ENCODE data around the gene MAP3K2.

Gene MAP3K2

DNA sequence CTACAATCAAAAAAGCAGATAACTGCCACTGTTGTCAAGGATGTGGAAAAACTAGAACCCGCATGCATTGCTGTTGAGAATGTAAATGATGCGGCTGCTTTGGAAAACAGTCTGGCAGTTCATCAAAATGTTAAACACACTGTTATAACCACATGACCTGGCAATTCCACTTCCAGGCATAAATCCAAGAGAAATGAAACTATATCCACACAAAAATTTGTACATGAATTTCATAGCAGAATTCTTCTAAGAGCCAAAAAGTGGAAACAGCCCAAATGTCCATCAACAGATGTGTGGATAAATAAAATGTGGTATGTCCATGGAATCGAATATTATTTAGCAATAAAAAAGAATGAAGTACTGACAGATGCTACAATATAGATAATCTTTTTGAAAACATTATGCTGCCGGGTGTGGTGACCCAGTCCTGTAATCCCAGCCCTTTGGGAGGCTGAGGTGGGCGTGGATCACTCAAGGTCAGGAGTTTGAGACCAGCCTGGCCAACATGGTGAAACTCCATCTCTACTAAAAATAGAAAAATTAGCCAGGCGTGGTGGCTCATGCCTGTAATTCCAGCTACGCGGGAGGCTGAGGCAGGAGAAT, 125.9 kb downstream of the MAP3K2 start:
- Histone ChIP-seq H3K14ac (ENCODE audit: low read length in 2 of 2) (no peak overlapping the region), H3K36me3 (ENCODE audit: control insufficient read depth in 1 of 2, insufficient read depth in 2 of 2, low read depth in 1 of 2, low read length in 2 of 2) (peaks cover 39 to 70% of the 10 kb centered on the region in 2 experiments), H2AFZ (ENCODE audit: low read depth, low read length) (no peak overlapping the region), H2AK5ac (ENCODE audit: low read length, severe bottlenecking) (no peak overlapping the region), H2BK120ac (ENCODE audit: low read depth, low read length) (no peak overlapping the region), H3K4me3 (ENCODE audit: insufficient read depth in 1 of 2, low read depth in 1 of 2, low read length in 2 of 2) (no peak overlapping the region), H3K23ac (ENCODE audit: low read length in 2 of 2) (no peak overlapping the region), H4K8ac (ENCODE audit: low read length) (no peak overlapping the region), H3K27me3 (ENCODE audit: control insufficient read depth in 1 of 2, insufficient read depth in 1 of 2, low read length in 2 of 2) (no peaks in the 10 kb centered on the region), H3K4me1 (ENCODE audit: control insufficient read depth, insufficient read depth, low read depth, low read length) (no peaks in the 10 kb centered on the region), H3K9ac (ENCODE audit: low read length) (no peak overlapping the region), H3K27ac (ENCODE audit: low read length, poor library complexity, severe bottlenecking) (no peak overlapping the region), H2BK15ac (ENCODE audit: low read depth, poor library complexity, severe bottlenecking) (no peak overlapping the region), H2BK12ac (ENCODE audit: low read length in 2 of 2) (no peak overlapping the region), H3K18ac (ENCODE audit: low read depth in 1 of 2, low read length in 2 of 2) (no peak overlapping the region), H3K4me2 (ENCODE audit: low read length, poor library complexity, severe bottlenecking) (no peak overlapping the region), H3K9me3 (ENCODE audit: control insufficient read depth, low read length) (no peaks in the 10 kb centered on the region), H3K4ac (ENCODE audit: low read depth in 1 of 2, low read length in 2 of 2) (no peak overlapping the region), H2BK5ac (ENCODE audit: low read depth, low read length, poor library complexity, severe bottlenecking) (no peak overlapping the region), H3K79me1 (replicated peaks; ENCODE audit: low read length, poor library complexity, severe bottlenecking) (peaks cover 4% of the 10 kb centered on the region), H4K91ac (ENCODE audit: low read length) (no peak overlapping the region)
- no peak for DNase-seq
- WGBS: 97% methylated on average over 7 of the region's 8 CpGs

DNA sequence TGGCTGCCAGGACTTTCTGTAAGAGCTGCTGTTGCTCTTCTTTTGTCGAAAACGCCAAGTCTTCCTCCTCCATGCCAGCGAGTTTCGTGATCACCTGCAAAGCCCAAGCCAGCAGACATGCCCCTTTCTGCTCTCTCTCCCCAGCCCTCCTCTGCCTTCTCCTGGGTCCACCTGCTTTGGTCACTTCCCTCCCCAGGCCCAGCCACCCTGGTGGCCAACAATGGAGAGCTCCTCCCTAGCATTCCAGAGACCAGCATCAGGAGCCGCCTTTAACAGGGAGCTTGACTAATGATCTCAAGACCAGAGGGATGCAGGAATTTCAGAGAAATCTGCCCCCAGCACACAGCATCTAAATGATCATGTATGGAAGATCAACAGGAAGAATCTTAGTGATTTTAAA, 128.4 kb downstream of the MAP3K2 start:
- H3K79me1 ChIP-seq (replicated peaks; ENCODE audit: low read length, poor library complexity, severe bottlenecking): peaks cover 4% of the 10 kb centered on the region
- no peak overlapping the region for H2AK5ac ChIP-seq (ENCODE audit: low read length, severe bottlenecking)
- H2AFZ ChIP-seq (ENCODE audit: low read depth, low read length): no peak overlapping the region
- 97% methylated on average over 5 of the region's 5 CpGs for WGBS
- no peak overlapping the region for H3K27ac ChIP-seq (ENCODE audit: low read length, poor library complexity, severe bottlenecking)
- H3K4ac ChIP-seq (ENCODE audit: low read depth in 1 of 2, low read length in 2 of 2): no peak overlapping the region
- H3K27me3 ChIP-seq (ENCODE audit: control insufficient read depth in 1 of 2, insufficient read depth in 1 of 2, low read length in 2 of 2): no peaks in the 10 kb centered on the region
- H3K36me3 ChIP-seq (ENCODE audit: control insufficient read depth in 1 of 2, insufficient read depth in 2 of 2, low read depth in 1 of 2, low read length in 2 of 2): peaks cover 48 to 73% of the 10 kb centered on the region in 2 experiments
- DNase-seq: no peak
- H3K9ac ChIP-seq (ENCODE audit: low read length): no peak overlapping the region
- H2BK120ac ChIP-seq (ENCODE audit: low read depth, low read length): no peak overlapping the region
- H2BK12ac ChIP-seq (ENCODE audit: low read length in 2 of 2): no peak overlapping the region
- no peaks in the 10 kb centered on the region for H3K9me3 ChIP-seq (ENCODE audit: control insufficient read depth, low read length)
- H3K4me3 ChIP-seq (ENCODE audit: insufficient read depth in 1 of 2, low read depth in 1 of 2, low read length in 2 of 2): no peak overlapping the region
- no peak overlapping the region for H4K8ac ChIP-seq (ENCODE audit: low read length)
- H3K23ac ChIP-seq (ENCODE audit: low read length in 2 of 2): no peak overlapping the region
- H4K91ac ChIP-seq (ENCODE audit: low read length): no peak overlapping the region
- no peak overlapping the region for H2BK15ac ChIP-seq (ENCODE audit: low read depth, poor library complexity, severe bottlenecking)
- H3K14ac ChIP-seq (ENCODE audit: low read length in 2 of 2): no peak overlapping the region
- no peak overlapping the region for H2BK5ac ChIP-seq (ENCODE audit: low read depth, low read length, poor library complexity, severe bottlenecking)
- H3K4me2 ChIP-seq (ENCODE audit: low read length, poor library complexity, severe bottlenecking): no peak overlapping the region
- no peaks in the 10 kb centered on the region for H3K4me1 ChIP-seq (ENCODE audit: control insufficient read depth, insufficient read depth, low read depth, low read length)
- no peak overlapping the region for H3K18ac ChIP-seq (ENCODE audit: low read depth in 1 of 2, low read length in 2 of 2)

DNA sequence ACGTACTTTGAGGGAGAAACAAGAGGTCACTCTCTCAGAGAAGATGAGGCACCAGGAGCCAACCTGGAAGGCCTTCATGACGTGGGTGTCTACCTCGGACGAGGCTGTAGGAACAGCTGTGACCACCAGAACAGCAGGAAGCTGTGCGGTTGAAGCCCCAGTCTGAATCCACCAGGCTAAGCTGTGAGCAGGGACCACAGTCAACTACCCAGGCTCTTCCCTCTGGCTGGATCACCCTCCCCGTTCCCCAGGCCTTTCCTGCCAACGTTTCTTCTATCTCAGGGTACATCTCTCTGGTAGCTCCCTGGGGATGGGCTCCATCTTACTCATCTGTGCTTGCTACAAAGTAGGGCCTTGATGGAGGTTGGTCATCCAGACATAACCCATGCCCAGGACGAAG, 130.9 kb downstream of the MAP3K2 start:
- Histone ChIP-seq H3K23ac (ENCODE audit: low read length in 2 of 2) (no peak overlapping the region), H3K4me1 (ENCODE audit: control insufficient read depth, insufficient read depth, low read depth, low read length) (no peaks in the 10 kb centered on the region), H3K27ac (ENCODE audit: low read length, poor library complexity, severe bottlenecking) (no peak overlapping the region), H3K27me3 (ENCODE audit: control insufficient read depth in 1 of 2, insufficient read depth in 1 of 2, low read length in 2 of 2) (no peaks in the 10 kb centered on the region), H2AK5ac (ENCODE audit: low read length, severe bottlenecking) (no peak overlapping the region), H3K18ac (ENCODE audit: low read depth in 1 of 2, low read length in 2 of 2) (no peak overlapping the region), H2BK120ac (ENCODE audit: low read depth, low read length) (no peak overlapping the region), H2BK5ac (ENCODE audit: low read depth, low read length, poor library complexity, severe bottlenecking) (no peak overlapping the region), H3K14ac (ENCODE audit: low read length in 2 of 2) (no peak overlapping the region), H3K4me2 (ENCODE audit: low read length, poor library complexity, severe bottlenecking) (no peak overlapping the region), H3K4ac (ENCODE audit: low read depth in 1 of 2, low read length in 2 of 2) (no peak overlapping the region), H2BK12ac (ENCODE audit: low read length in 2 of 2) (no peak overlapping the region), H3K36me3 (ENCODE audit: control insufficient read depth in 1 of 2, insufficient read depth in 2 of 2, low read depth in 1 of 2, low read length in 2 of 2) (peaks cover 44 to 61% of the 10 kb centered on the region in 2 experiments), H3K9me3 (ENCODE audit: control insufficient read depth, low read length) (no peaks in the 10 kb centered on the region), H3K9ac (ENCODE audit: low read length) (no peak overlapping the region), H3K4me3 (ENCODE audit: insufficient read depth in 1 of 2, low read depth in 1 of 2, low read length in 2 of 2) (no peak overlapping the region), H3K79me1 (replicated peaks; ENCODE audit: low read length, poor library complexity, severe bottlenecking) (peaks cover 1% of the 10 kb centered on the region), H2AFZ (ENCODE audit: low read depth, low read length) (no peak overlapping the region), H2BK15ac (ENCODE audit: low read depth, poor library complexity, severe bottlenecking) (no peak overlapping the region), H4K8ac (ENCODE audit: low read length) (no peak overlapping the region), H4K91ac (ENCODE audit: low read length) (no peak overlapping the region)
- DNase-seq: no peak
- 77% methylated on average over 8 of the region's 8 CpGs for WGBS

DNA sequence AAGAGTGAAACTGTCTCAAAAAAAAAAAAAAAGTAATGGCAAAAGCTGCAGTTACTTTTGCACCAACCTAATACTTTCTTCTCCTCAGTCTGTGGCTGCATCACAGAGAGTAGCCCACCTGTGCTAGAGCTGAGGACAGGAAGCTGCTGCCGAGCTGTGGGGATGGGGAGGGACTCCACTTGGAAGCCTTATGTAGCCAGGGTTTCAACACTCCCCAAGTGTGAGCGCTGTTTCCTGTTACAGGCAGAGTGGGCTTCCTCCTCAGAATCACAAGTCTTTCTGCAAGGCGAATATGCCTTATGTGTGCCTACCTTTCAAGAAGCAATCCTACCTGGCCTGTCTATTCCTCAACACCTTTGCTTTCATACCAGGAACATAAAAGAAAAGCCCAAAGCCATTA, 131.4 kb downstream of the MAP3K2 start:
- H2AK5ac ChIP-seq (ENCODE audit: low read length, severe bottlenecking): no peak overlapping the region
- H2BK120ac ChIP-seq (ENCODE audit: low read depth, low read length): no peak overlapping the region
- H3K79me1 ChIP-seq (replicated peaks; ENCODE audit: low read length, poor library complexity, severe bottlenecking): peaks cover 1% of the 10 kb centered on the region
- no peak overlapping the region for H2BK12ac ChIP-seq (ENCODE audit: low read length in 2 of 2)
- no peak for DNase-seq
- H3K4ac ChIP-seq (ENCODE audit: low read depth in 1 of 2, low read length in 2 of 2): no peak overlapping the region
- H3K36me3 ChIP-seq (ENCODE audit: control insufficient read depth in 1 of 2, insufficient read depth in 2 of 2, low read depth in 1 of 2, low read length in 2 of 2): peaks cover 44 to 57% of the 10 kb centered on the region in 2 experiments
- H3K4me1 ChIP-seq (ENCODE audit: control insufficient read depth, insufficient read depth, low read depth, low read length): no peaks in the 10 kb centered on the region
- H3K27ac ChIP-seq (ENCODE audit: low read length, poor library complexity, severe bottlenecking): no peak overlapping the region
- H3K4me2 ChIP-seq (ENCODE audit: low read length, poor library complexity, severe bottlenecking): no peak overlapping the region
- no peak overlapping the region for H4K91ac ChIP-seq (ENCODE audit: low read length)
- H3K9me3 ChIP-seq (ENCODE audit: control insufficient read depth, low read length): no peaks in the 10 kb centered on the region
- WGBS: 94% methylated on average over 3 of the region's 3 CpGs
- H3K9ac ChIP-seq (ENCODE audit: low read length): no peak overlapping the region
- H3K4me3 ChIP-seq (ENCODE audit: insufficient read depth in 1 of 2, low read depth in 1 of 2, low read length in 2 of 2): no peak overlapping the region
- no peak overlapping the region for H2BK15ac ChIP-seq (ENCODE audit: low read depth, poor library complexity, severe bottlenecking)
- H3K27me3 ChIP-seq (ENCODE audit: control insufficient read depth in 1 of 2, insufficient read depth in 1 of 2, low read length in 2 of 2): no peaks in the 10 kb centered on the region
- no peak overlapping the region for H2AFZ ChIP-seq (ENCODE audit: low read depth, low read length)
- H4K8ac ChIP-seq (ENCODE audit: low read length): no peak overlapping the region
- no peak overlapping the region for H3K14ac ChIP-seq (ENCODE audit: low read length in 2 of 2)
- H2BK5ac ChIP-seq (ENCODE audit: low read depth, low read length, poor library complexity, severe bottlenecking): no peak overlapping the region
- H3K23ac ChIP-seq (ENCODE audit: low read length in 2 of 2): no peak overlapping the region
- no peak overlapping the region for H3K18ac ChIP-seq (ENCODE audit: low read depth in 1 of 2, low read length in 2 of 2)
